UCSD-AML1 (cell line): Measurements from ENCODE around the gene TBC1D5.

Source experiments
- DNase-seq: peaks from one replicate; lab custom pipeline; 2025; ENCODE audit not compliant: unreplicated experiment; lab: John Stamatoyannopoulos, UW

Gene TBC1D5

DNA sequence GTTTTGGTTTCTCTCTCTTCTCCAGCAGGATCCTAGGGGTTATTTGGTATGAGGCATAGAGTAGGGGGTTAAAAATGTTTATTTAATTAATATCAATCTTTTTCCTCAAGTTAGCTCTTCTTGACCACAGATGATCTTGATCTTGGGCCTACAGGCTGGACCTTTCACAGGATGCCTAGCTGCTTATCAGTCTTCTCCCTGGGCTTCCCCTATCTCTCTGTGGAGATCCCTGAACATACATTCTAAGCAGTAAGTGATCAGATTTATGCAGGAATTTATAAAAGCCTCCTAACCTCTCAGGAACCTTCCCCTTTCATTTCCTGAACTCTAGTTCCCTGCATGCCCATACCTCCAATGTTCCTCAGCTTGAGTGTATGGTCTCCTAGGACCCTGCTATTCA is 428.3 kb downstream of the TBC1D5 start:
- no peak for DNase-seq

DNA sequence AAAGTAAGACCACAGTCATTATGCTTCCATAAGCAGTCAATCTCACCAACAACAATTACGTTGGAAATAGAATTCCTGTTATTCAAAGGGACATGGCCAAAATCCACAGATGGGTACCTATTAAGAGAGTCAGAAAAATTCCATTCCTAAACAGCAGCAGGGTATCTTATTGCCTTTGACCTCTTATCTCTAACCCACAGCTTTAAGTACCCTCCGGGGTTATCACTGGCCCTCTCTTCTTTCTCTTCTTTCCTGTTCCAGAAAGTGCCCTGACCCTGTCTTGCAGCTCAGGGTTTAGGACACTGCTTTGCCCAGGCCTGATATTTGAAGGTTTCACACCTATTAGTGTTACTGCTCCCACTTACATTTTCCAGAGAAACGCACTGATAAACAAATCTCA is 428.7 kb downstream of the TBC1D5 start:
- no peak for DNase-seq

DNA sequence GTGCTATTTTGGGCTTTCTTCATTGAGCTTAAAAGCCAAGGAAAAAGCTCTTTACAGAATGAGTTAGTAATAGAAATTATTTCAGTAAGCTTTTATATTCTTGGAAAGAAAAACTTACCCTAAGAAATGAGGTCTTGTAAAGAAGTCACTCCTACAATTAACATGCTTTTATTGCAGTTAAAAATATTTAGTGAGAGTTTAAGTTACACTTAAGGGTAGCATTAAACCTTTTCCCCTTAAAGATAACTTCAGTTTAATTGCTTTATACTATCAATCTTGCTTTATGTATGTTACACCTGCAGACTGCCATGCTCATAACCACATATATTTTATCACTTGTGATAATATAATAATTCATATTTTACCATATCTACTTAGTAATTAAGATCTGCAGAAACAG is 431.4 kb downstream of the TBC1D5 start:
- no peak for DNase-seq

DNA sequence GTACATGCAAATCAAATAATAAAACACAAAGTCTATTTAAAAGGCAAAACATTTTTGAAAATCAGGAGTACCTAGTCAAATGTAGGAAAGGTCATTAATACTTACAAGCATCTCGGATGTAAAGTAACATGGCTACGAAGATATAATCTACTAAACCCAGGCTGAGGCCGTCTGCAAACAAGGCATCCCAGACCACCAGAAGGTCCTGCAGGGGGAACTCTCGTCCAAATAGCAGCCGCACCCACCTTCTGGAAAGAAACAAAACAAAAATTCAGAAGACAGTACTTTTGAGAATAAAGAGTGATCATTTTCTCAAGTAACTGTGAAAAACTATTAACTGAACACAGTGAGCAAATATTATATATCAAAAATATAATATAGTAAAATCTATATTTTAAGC is 434.5 kb downstream of the TBC1D5 start:
- no peak for DNase-seq

DNA sequence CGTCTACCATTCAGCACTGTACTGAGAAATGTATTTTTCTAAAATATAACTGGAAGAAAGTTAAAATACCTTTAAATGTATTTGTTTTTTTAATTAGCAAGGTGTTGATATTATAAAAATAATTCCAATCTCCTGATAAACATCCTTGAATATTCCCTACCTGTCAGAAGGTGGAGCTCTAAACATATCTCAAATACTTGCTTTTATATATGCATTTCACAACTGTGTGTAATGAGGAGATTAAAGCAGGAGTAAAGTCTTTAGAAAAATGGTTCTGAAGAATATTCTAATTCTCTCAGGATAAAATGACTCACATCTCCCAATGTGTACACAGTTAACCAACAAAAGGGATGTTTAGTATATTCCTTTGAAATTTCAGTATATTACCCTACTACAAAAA is 434.9 kb downstream of the TBC1D5 start:
- no peak for DNase-seq

DNA sequence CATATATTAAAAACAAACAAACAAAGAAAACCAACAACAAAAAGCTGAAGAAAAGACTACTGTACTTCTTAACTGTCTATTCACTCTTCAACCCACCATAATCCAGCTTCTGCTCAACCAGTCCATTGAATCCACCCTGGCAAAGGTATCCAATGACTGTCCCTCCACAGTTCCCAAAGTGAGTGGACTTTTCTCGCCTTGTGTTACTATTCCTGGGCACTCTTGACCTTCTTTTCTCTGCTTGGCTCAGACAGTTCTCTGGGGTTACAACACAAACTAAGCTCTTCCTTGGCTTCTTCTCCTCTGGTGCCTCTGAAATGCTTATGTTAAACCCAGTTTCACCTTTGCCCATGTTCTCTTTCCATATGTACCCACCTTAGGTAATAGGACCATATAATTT is 437.5 kb downstream of the TBC1D5 start:
- DNase-seq, result no peak

DNA sequence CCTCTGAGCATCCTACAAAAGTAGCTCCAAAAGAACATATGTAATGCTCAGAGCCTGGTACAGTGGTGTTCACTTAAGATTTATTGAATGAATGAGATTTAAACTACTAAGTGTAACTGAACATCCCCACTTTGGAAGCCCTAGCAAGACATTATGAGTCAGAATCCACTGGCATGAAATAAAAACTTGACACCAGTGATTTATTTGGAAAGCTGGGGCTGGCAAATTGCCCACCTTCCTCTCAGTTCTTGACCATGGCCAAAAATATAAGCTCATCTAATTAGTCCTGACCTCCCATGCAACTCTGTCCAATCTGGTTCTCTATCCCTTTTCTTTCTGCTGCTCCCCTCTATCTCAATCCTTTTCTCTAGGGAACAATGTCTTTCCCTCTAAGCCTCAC is 439.7 kb downstream of the TBC1D5 start:
- DNase-seq, result no peak

DNA sequence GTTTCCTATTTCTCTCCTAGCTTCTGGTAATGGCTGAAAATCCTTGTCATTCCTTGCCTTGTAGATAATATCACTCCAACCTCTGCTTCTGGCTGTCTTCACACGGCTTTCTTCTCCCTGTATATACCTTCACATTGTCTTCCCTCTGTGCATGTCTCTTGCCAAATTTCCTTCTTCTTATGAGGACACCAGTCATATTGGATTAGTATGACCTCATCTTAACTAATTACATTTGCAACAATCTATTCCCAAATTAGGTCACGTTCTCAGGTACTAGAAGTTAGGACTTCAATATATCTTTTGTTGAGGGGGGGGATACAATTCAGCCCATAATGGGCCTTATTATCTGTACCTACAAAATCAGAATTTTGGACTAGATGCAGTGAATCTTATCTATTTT is 440.3 kb downstream of the TBC1D5 start:
- no peak for DNase-seq

DNA sequence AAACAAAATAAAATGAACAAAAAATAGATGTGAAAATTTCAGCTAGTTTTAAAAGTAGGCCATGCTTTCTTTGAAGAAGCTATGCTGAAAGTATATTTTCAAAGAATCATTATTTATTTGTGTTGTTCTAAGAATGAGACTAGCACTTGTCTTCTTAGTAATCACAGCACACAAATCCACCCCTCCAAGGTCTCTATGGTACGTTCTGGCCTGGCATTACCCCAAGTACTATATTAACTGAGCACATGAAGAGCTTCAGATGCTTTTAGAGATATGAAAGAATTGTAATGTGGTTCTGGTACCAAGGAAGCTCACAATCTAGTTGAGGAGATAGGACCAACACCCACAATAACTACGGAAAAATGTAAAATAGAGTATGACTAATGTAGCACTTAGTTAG is 441.2 kb downstream of the TBC1D5 start:
- no peak for DNase-seq

DNA sequence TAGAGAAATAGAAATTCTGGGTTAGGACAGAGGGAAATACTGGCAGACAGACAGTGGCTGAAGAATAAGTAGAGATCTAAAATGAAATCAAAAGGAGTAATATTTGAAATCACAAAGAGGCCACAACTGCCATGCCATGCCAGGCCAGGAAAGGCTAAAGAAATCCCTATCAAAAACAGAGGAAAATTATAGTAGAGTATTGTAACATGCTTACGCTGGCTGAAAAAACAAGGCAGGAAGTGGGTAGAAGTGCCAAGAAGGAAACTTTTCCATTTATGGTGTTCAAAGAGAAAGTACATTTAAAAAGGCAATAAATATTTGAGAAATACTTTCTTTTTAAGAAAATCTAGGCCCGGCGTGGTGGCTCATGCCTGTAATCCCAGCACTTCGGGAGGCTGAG is 442.0 kb downstream of the TBC1D5 start:
- no peak for DNase-seq

DNA sequence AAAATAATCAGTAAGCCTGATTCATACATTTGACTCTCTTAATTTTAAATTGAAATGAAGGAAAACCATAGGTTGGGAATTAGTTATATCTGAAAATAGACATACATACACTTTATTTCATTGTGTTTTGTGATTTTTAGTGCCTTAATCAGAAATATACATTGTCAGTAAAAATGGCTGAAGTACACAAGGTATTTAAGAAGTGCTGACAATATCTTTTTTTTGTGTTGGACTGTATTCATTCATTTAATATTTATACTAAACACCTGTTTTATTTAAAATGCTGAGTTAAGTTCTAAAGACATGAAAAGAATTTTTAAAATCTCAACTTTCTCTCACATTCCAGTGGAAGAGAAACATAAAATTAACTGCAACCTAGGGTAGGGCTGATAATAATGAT is 444.4 kb downstream of the TBC1D5 start:
- no peak for DNase-seq

DNA sequence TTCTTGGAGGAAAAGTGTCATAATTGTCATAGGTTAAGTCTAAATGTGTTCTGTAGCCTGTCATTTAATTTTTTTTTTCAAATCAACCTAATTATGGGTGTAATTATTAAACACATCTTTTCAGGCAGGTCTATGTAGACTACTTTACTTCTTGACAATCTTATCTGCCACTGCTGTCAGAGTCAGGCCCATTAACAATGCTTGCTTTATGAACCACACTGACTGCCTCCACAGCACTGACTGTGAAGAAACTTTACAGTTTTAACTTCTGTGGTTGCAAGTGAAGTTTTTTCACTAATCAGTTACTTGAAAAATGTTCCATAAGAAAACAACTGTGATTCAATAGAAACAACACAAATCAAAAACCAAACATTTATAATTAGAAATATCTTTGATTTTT is 449.9 kb downstream of the TBC1D5 start:
- DNase-seq, result no peak

DNA sequence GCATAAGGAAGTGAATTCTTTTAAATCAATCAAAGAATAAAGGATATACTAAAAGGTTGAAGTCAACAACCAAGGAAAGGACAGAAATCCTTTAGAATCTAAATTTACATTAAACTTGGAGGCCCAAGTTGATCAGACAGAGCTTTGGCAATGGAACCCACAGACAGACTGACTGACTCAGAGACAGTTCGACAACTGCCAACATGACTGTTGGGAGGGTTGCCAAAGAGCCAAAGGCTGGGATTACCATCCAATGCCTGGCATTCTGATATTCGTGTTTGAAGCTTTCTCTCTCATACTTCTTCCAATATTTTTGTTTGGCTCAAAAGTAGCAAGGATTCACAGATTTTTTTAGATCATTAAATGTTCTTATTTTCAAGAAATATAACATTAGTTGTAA is 451.5 kb downstream of the TBC1D5 start:
- DNase-seq, result no peak

DNA sequence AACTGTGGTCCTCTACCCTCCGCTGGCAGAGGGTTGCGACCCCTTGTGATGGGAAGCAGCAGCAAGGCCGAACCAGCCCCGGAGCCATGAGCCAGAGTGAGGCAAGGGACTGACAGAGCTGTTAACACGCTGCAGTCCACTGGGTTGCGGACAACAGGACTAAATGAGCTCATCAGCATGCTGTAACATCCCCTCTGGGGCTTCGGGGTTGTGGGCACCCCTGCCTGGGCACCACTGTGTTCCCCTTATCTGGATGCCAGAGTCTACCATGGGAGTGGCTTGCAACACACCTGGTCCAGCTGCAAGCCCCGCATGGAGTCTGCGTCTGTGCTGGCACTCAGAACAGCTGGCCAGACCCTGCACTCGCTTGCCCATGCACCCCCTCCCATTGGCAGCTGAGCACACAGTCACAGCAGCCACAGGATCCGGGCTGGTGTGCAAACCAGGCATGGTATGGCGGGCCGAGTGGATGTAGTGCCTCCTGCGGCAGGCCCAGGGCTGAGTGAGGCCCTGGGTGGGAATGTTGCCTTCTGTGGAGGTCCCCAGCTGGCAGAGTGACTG is 453.5 kb downstream of the TBC1D5 start:
- DNase-seq, result no peak

DNA sequence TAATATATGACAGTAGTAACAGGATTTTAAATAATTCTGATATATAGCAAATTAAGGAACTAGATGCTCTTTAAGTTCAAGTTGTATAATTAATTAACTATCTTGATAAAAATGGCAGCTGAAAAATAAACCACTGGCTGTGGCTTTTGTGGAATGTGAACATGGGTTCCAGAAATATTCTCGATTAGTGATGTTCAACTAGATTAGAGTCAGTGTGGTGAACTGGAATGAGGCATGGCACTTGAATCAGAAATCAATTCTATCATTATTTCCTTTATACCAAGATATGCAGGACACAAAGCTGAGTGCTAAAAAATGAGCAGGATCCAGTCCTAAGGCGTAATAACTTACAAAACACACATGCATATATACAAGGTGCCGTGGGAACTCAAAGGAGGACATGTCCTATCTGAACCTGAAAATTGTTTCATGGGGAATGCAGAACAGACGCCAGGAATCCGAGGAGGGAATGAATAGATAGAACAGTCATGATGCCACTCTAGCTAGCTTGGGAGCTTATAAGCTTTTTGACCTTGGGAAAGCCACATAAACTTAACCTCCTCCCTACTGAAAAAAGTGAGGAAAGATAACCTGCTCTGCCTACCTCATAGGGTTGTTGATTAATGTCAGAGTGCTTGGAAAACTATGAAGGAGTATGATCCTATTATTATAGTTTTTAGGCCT is 455.3 kb downstream of the TBC1D5 start:
- DNase-seq, result no peak

DNA sequence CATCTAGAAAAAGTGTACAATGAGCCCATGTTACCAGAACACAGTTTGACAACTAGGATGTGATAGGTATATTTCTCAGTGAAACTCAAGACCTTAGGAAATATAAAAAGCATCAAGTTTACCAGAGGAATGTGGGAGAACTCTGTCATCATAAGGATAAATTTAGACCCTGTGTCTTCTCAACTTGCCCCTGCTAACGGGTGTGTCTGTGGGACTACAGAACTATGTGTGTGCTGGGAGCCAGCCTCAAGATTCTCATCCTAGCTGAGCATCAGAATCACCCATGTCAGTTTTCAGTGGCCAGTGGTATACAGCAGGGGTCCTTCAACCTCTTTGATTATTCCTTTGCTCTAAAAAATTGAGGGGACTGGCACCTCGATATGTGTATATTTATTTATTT is 464.4 kb downstream of the TBC1D5 start:
- DNase-seq, result no peak

DNA sequence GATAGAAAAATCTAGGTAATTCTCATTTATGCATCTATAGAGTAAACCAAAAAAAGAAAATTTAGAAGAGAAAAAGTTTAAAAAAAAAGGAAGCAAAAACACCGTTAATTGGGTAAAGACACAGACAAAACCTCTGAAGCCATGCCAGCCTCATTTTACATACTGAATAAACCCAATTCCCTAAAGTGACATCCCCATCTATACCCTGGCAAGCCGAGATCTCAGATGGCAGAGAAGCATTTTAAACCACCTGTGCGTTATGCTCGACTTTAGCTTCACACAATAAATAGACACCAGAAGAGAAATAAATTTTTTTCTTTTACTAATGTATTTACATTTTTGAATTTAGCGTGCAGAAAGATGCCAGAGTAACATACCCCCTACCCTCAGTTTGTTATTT is 475.6 kb downstream of the TBC1D5 start:
- no peak for DNase-seq

DNA sequence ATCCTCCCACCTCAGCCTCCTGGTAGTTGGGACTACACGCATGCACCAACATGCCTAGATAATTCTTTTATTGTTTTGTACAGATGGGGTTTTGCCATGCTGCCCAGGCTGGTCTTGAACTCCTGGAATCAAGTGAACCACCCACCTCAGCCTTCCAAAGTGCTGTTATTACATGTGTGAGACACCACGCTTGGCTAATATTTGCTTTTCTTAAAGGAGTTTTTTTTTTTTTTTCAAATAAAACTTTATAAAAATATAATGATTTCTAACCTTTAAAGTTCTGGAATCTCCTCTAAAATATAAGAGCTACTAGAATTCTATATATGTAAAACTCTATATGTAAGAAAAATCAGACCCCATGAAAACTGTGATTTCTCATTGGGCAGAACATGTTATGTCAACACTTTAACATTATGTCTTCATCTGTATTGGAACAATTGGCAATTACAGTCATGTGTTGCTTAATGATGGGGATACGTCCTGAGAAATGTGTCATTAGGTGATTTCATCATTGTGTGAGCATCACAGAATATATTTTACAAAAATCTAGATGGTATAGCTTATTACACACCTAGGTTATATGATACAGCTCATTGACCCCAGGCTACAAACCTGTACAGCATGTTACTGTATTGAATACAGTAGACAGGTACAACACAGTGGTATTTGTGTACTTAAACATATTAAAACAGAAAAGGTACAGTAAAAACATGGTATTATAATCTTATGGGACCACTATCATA is 480.6 kb downstream of the TBC1D5 start:
- no peak for DNase-seq

DNA sequence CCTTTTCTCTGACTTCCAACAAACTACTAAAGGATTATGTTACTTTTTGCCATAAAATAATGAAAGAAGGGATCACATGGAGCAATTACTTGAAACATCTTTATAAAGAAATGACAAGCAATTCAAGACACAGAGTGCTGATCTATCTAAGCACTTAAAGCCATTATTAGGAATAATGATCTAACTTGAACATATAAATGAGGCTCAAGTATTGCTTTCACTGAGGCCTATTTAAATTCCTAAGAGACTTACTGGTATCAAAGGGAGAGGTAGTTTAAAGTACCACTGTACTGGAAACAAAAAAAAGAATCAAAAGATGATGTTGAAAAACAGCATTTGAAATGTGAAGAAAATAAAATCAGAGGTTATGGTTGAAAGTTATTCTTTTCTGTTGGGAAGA is 482.2 kb downstream of the TBC1D5 start:
- no peak for DNase-seq

DNA sequence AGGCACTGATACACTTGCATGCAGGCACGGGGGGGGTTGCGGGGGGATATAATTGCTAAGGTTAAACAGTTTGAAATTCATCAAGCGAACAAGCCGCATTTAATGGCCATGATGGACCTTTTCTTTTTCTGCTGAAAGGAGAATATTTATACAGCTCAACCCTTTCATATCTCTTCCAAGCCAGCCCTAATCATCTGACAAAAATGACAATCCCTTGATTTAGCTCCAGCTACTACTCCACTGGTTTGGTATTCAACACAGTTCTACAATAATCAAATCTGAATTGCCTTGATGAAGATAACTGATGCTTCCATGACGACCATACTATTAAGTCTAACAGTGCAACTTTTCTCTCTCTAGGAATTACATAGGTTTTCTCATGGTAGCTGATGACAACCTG is 482.7 kb downstream of the TBC1D5 start:
- no peak for DNase-seq

DNA sequence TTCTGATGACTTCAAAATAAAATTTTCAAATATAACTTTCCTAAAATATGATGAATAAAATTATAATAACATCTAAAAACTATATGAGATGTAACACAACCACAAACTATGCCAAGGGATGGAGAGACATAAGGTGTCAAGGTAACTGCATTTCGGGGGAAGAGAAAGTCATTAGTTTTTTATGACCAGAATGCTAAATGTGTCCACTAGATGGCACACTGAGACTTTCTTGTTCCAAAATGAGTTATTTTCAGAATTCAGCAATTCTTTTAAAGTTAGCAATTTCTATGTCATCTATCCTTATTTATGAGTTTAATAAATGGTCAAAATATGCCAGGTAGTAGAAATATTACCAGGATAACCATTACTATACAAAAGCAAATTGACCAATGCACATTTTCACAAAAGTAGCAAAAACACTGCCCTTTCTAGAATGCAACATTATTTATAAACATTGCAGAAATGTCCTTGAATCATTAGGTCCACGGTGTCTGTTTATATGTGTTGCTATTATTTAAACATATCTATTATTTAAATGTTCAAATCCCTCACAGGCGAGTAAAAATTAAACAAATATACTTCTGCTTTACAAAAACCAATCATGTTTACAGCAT is 483.5 kb downstream of the TBC1D5 start:
- no peak for DNase-seq

DNA sequence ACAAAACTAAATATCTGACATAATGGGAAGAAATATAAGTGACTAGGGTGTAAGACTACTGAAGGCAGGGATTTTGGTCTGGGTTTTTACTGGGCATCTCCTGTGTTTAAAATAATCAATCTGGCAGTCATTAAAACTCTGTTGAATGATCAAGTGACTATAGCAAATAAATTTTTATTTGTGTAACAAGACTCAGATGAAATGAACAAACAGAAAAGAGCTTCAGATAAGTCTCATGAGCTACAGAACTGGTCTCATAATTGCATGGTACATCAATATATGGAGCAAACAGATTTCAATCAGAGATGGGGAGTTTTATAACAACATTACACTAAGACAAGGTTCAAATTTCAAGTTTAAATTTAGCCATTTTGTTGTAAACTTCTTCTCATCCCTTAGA is 485.2 kb downstream of the TBC1D5 start:
- no peak for DNase-seq
